HG03565 (cell line): Measurements from ENCODE around the gene ANKRD16.
"Not testable (repeated sequence)": the region's sequence is repeated elsewhere in the genome, so short reads cannot be mapped to it uniquely, and the experiment has no call there.

Experiments used
- ATAC-seq: cut with Tn5 transposase; IDR thresholded peaks from one replicate; pipeline ENCODE4 v1.9.1; 2021; ENCODE audit warnings: mild to moderate bottlenecking, moderate library complexity; ENCODE audit not compliant: unreplicated experiment

The ANKRD16 gene

GRCh38 chr10:5889624-5890451, at the start of gene ANKRD16, which contains the start of gene FBH1:
Gene ANKRD16, minus strand, starts transcription at chr10:5889893. Its CDS starts 539 bp downstream, at chr10:5889354.
Gene FBH1, plus strand, starts transcription at chr10:5890243. Its CDS starts 103 bp downstream, at chr10:5890346.
- ATAC-seq: peak; percentile 88

GRCh38 chr10:5938291-5938690, 48.6 kb upstream of the ANKRD16 start:
- no peak for ATAC-seq

GRCh38 chr10:5937016-5937415, 47.3 kb upstream of the ANKRD16 start:
- no peak for ATAC-seq

- ATAC-seq: no peak
Observed at GRCh38 chr10:5935628-5936027, 45.9 kb upstream of the ANKRD16 start.

GRCh38 chr10:5933909-5934546, 44.3 kb upstream of the ANKRD16 start:
- ATAC-seq: no peak

- no peak for ATAC-seq
Observed at GRCh38 chr10:5932345-5932744, 42.7 kb upstream of the ANKRD16 start.

- no peak for ATAC-seq
Observed at GRCh38 chr10:5930272-5930671, 40.6 kb upstream of the ANKRD16 start.

GRCh38 chr10:5929442-5929841, 39.7 kb upstream of the ANKRD16 start:
- no peak for ATAC-seq

- no peak for ATAC-seq
Observed at GRCh38 chr10:5927306-5927705, 37.6 kb upstream of the ANKRD16 start.

- ATAC-seq: no peak
Observed at GRCh38 chr10:5924889-5925288, 35.2 kb upstream of the ANKRD16 start.

GRCh38 chr10:5921746-5922145, 32.1 kb upstream of the ANKRD16 start:
- ATAC-seq: no peak

- no peak for ATAC-seq
Observed at GRCh38 chr10:5919568-5919967, 29.9 kb upstream of the ANKRD16 start.

GRCh38 chr10:5918763-5919162, 29.1 kb upstream of the ANKRD16 start:
- no peak for ATAC-seq

- ATAC-seq: no peak
Observed at GRCh38 chr10:5917305-5917704, 27.6 kb upstream of the ANKRD16 start.

GRCh38 chr10:5915451-5915850, 25.8 kb upstream of the ANKRD16 start:
- ATAC-seq: no peak

- ATAC-seq: no peak
Observed at GRCh38 chr10:5913736-5914135, 24.0 kb upstream of the ANKRD16 start.

GRCh38 chr10:5911670-5912069, 22.0 kb upstream of the ANKRD16 start:
- ATAC-seq: no peak

- ATAC-seq: no peak
Observed at GRCh38 chr10:5910323-5911100, 20.8 kb upstream of the ANKRD16 start.

- not testable (repeated sequence) for ATAC-seq
Observed at GRCh38 chr10:5908676-5909075, 19.0 kb upstream of the ANKRD16 start.

- no peak for ATAC-seq
Observed at GRCh38 chr10:5906651-5907050, 17.0 kb upstream of the ANKRD16 start.

GRCh38 chr10:5905854-5906507, 16.3 kb upstream of the ANKRD16 start:
- no peak for ATAC-seq
